Measurements from ENCODE around the gene ZBTB7B.

ZBTB7B gene

DNA sequence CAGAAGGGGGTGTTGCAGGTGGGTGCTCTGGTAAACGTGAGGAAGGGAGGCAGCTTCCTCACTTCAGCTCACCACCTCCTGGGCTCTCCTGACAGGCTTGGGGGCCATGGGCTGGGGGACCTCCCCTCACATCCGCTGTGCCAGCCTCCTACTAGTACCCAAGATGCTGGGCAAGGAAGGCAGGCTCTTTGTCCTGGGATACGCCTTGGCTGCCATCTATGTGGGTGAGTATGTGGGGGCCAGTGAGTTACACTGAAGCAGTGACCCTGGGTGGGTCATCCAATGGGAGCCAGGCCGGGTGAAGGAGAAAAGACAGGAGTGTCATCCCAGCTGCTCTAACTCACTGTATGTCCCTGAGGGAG is 36.7 kb downstream of the ZBTB7B start:
- Histone ChIP-seq H3F3A (ENCODE audit: insufficient read depth, low read length) (no peaks in the 10 kb centered on the region), H3K27me3 (ENCODE audit: insufficient read depth, low read length) (peaks cover 11% of the 10 kb centered on the region), H3K4me2 (ENCODE audit: low read length) (no peak overlapping the region), H3K27ac (ENCODE audit: low read depth, low read length, poor library complexity, severe bottlenecking) (no peak overlapping the region), H2AFZ (ENCODE audit: low read length) (no peak overlapping the region), H3K4me3 (ENCODE audit: low read depth, low read length, poor library complexity, severe bottlenecking) (no peak overlapping the region), H3K9me2 (ENCODE audit: low read depth, low read length) (no peaks in the 10 kb centered on the region), H4K20me1 (ENCODE audit: insufficient read depth, low read length) (no peaks in the 10 kb centered on the region), H3K9ac (ENCODE audit: low read length) (no peak overlapping the region), H3K36me3 (ENCODE audit: insufficient read depth, low read length) (no peaks in the 10 kb centered on the region), H3K4me1 (ENCODE audit: insufficient read depth, low read length, severe bottlenecking) (no peaks in the 10 kb centered on the region), H3K9me3 (ENCODE audit: low read length) (no peaks in the 10 kb centered on the region), H3K79me2 (ENCODE audit: insufficient read depth, low read length) (no peaks in the 10 kb centered on the region)
- TF ChIP-seq EZH2 (IDR thresholded peaks at IDR 0.05; ENCODE audit: borderline replicate concordance, low read length), result no peak
- TF ChIP-seq, protein P1, sequence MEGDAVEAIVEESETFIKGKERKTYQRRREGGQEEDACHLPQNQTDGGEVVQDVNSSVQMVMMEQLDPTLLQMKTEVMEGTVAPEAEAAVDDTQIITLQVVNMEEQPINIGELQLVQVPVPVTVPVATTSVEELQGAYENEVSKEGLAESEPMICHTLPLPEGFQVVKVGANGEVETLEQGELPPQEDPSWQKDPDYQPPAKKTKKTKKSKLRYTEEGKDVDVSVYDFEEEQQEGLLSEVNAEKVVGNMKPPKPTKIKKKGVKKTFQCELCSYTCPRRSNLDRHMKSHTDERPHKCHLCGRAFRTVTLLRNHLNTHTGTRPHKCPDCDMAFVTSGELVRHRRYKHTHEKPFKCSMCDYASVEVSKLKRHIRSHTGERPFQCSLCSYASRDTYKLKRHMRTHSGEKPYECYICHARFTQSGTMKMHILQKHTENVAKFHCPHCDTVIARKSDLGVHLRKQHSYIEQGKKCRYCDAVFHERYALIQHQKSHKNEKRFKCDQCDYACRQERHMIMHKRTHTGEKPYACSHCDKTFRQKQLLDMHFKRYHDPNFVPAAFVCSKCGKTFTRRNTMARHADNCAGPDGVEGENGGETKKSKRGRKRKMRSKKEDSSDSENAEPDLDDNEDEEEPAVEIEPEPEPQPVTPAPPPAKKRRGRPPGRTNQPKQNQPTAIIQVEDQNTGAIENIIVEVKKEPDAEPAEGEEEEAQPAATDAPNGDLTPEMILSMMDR (IDR thresholded peaks at IDR 0.05; ENCODE audit: low read length), result no peak

DNA sequence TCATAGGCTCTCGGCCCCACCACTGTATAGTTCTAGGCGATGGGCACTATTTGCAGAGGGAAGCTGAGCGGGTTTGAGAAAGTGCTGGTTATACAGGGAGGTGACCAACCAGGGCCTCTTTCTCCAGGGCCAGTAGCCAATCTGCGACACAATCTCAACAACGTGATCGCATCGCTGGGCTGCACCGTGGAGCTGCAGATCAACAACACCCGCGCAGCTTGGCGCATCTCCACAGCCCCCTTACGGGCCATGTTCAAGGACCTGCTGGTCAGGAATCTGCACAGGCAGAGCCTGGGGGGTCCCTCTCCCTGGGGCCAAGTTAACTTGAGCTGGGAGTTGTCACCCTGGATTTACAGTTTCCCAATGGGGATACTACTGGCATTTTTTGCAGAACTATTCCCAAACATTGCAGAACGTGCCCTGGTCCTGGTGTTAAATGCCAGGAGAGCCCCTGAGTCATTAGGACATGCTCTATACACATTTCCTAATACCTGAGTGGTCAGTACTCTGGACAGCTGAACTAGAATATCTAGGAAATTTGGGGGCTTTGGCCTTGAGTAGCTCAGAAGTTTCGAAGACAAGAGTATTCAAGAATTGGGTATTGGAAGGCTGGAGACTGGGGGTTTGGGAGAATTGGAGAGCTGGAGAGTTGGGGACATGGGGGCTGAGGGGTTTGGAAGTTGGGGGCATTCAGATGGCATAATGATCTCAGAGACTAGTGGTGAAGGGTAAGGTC is 37.9 kb downstream of the ZBTB7B start:
- H3K9me2 ChIP-seq (ENCODE audit: low read depth, low read length), result no peaks in the 10 kb centered on the region
- no peaks in the 10 kb centered on the region for H3K36me3 ChIP-seq (ENCODE audit: insufficient read depth, low read length)
- no peak overlapping the region for H3K27ac ChIP-seq (ENCODE audit: low read depth, low read length, poor library complexity, severe bottlenecking)
- peaks cover 11% of the 10 kb centered on the region for H3K27me3 ChIP-seq (ENCODE audit: insufficient read depth, low read length)
- H2AFZ ChIP-seq (ENCODE audit: low read length), result no peak overlapping the region
- no peak overlapping the region for H3K9ac ChIP-seq (ENCODE audit: low read length)
- no peak overlapping the region for H3K4me3 ChIP-seq (ENCODE audit: low read depth, low read length, poor library complexity, severe bottlenecking)
- H3F3A ChIP-seq (ENCODE audit: insufficient read depth, low read length), result no peaks in the 10 kb centered on the region
- TF ChIP-seq EZH2 (IDR thresholded peaks at IDR 0.05; ENCODE audit: borderline replicate concordance, low read length), result no peak
- TF ChIP-seq, protein P1 (IDR thresholded peaks at IDR 0.05; ENCODE audit: low read length), result no peak
- H3K4me2 ChIP-seq (ENCODE audit: low read length), result no peak overlapping the region
- no peaks in the 10 kb centered on the region for H3K4me1 ChIP-seq (ENCODE audit: insufficient read depth, low read length, severe bottlenecking)
- no peaks in the 10 kb centered on the region for H4K20me1 ChIP-seq (ENCODE audit: insufficient read depth, low read length)
- H3K79me2 ChIP-seq (ENCODE audit: insufficient read depth, low read length), result no peaks in the 10 kb centered on the region
- no peaks in the 10 kb centered on the region for H3K9me3 ChIP-seq (ENCODE audit: low read length)

DNA sequence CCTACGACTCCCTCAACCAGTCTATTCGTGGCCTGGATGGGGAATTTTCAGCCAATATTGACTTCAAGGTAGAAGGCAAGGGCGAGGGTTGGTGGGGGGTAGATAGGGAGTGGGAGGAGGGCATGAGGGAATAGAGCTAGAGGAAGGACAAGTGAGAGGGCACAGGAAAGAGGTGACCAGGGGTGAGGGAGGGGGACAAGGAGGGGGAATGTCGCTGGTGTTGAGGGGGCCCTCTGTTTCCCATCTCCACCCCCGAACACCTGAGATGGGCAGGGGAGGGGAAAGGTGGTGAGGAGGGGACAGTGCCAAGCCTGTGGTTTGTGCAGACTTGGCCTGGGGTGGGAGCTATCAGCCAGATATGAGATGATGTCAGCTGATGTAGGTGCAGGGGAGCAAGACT is 40.2 kb downstream of the ZBTB7B start:
- Histone ChIP-seq H3K4me2 (ENCODE audit: low read length) (no peak overlapping the region), H3K36me3 (ENCODE audit: insufficient read depth, low read length) (no peaks in the 10 kb centered on the region), H3K9ac (ENCODE audit: low read length) (no peak overlapping the region), H4K20me1 (ENCODE audit: insufficient read depth, low read length) (no peaks in the 10 kb centered on the region), H3K27me3 (ENCODE audit: insufficient read depth, low read length) (peaks cover 7% of the 10 kb centered on the region), H3K9me2 (ENCODE audit: low read depth, low read length) (no peaks in the 10 kb centered on the region), H3K9me3 (ENCODE audit: low read length) (no peaks in the 10 kb centered on the region), H3F3A (ENCODE audit: insufficient read depth, low read length) (no peaks in the 10 kb centered on the region), H3K79me2 (ENCODE audit: insufficient read depth, low read length) (no peaks in the 10 kb centered on the region), H2AFZ (ENCODE audit: low read length) (no peak overlapping the region), H3K4me1 (ENCODE audit: insufficient read depth, low read length, severe bottlenecking) (no peaks in the 10 kb centered on the region), H3K27ac (ENCODE audit: low read depth, low read length, poor library complexity, severe bottlenecking) (no peak overlapping the region), H3K4me3 (ENCODE audit: low read depth, low read length, poor library complexity, severe bottlenecking) (no peak overlapping the region)
- no peak for TF ChIP-seq EZH2 (IDR thresholded peaks at IDR 0.05; ENCODE audit: borderline replicate concordance, low read length)
- TF ChIP-seq, protein P1 (IDR thresholded peaks at IDR 0.05; ENCODE audit: low read length), result no peak
